RWPE1 (cell line): Measurements from ENCODE around the gene LYL1.

Experiments used
- CTCF ChIA-PET: fragments of 350-600 bp; sonication (Branson Sonifier 250); formaldehyde crosslinking; extraction: SDS; loops from one replicate; lab custom pipeline; 2021; lab: Yijun Ruan, JAX
- POLR2A ChIA-PET: fragments of 400-600 bp; formaldehyde crosslinking; extraction: SDS; loops from one replicate; lab custom pipeline; 2020; ENCODE audit warnings: antibody characterized with exemption; ENCODE audit not compliant: low non-redundant PET; lab: Yijun Ruan, JAX
- DNase-seq: peaks from one replicate; pipeline ENCODE4 v3.0.0; 2012; ENCODE audit warnings: low spot score
- H3K27ac ChIP-seq: fragments of 450-650 bp; 2 replicates; pipeline ENCODE4 v1.5.1; 2017
- TF ChIP-seq, protein P1 (sequence below): fragments of 450-650 bp; conservative IDR thresholded peaks from 2 replicates; pipeline ENCODE4 v1.5.1; 2017; ENCODE audit warnings: low read depth, mild to moderate bottlenecking

LYL1 gene

DNA sequence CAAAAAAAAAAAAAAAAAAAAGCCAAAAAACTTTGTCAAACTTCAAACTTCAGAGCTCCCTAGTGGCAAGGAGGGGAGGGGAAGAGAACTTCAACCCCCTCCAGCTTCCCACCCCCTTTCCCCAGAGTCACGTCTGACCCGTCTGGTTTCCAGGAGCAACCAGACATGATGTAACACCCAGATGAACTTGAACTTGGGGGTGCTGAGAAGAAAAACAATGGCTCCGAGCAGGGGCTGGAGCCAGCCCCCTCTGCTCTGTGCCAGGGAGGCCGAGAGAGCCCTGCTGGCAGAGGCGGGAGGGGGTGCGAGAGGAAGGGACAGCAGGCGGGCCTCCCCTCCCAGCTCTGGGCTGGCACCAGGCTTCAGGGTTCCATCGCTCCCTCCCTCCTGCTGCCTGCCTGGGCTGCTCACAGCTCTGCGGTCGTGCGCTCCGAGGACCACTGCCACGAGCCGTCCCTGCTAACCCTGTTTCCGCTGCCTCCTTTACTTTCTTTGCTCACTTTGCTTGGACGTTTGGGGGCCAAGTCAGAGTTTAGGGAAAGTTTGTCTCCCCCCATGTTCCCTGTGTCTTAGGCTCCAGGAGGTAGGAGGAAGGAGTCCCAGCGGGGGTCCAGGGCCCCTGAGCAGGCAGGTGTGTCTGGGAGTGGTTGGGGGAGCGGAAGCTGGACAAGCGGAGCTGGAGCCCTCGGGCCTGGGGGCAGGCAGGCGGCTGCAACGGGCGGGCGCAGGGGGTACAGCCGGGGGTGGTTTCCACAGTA is 11.1 kb downstream of the LYL1 start:
- TF ChIP-seq, protein P1, sequence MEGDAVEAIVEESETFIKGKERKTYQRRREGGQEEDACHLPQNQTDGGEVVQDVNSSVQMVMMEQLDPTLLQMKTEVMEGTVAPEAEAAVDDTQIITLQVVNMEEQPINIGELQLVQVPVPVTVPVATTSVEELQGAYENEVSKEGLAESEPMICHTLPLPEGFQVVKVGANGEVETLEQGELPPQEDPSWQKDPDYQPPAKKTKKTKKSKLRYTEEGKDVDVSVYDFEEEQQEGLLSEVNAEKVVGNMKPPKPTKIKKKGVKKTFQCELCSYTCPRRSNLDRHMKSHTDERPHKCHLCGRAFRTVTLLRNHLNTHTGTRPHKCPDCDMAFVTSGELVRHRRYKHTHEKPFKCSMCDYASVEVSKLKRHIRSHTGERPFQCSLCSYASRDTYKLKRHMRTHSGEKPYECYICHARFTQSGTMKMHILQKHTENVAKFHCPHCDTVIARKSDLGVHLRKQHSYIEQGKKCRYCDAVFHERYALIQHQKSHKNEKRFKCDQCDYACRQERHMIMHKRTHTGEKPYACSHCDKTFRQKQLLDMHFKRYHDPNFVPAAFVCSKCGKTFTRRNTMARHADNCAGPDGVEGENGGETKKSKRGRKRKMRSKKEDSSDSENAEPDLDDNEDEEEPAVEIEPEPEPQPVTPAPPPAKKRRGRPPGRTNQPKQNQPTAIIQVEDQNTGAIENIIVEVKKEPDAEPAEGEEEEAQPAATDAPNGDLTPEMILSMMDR, result no peak
- DNase-seq, result no peak
- peak overlapping the region; percentile 72 for H3K27ac ChIP-seq
- ChIA-PET POLR2A (no interaction called here), CTCF (interaction anchor here (0.6 to 0.7 kb wide), 3 partner anchors 26 to 479 kb away, joined by 3 read pairs; no protein-coding TSS in a partner anchor)

DNA sequence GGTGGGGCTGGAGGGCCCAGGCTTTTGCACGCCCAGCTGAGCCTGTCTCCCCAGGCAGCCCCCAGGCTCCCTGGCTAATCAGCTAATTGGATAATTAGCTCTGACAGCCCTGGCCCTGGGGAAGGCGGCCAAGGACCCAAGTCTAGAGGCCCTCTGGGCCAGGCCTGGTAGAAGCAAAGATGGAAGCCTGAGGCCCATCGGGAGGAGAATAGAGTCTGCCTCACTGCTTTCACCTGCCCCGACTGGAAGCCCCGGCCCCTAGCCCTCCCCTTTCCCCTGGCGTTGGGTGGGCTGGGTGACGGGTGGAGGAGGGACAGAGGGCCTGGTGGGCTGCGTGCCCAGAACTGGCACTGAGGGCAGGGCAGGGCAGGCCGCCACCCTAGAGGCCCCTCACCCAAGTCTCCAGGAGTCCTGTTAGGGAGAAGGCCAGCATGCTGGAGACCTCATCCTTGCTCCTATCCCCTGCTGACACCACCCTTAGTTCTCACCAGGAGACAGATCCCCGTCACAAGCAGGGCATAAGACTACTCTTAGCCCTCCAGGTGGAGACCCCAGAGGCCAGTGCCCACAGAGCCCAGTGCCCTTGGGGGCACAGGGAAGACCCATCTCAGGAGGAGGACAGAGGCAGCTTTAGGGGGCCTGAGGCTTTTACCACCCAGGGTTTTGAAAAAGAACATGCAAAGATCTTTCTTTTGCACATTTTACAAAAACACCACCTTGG is 12.0 kb downstream of the LYL1 start:
- CTCF ChIA-PET, result interaction anchor here (1.1 to 2.3 kb wide), 2 partner anchors 18 to 113 kb away, joined by 4 to 7 read pairs; no protein-coding TSS in a partner anchor
- DNase-seq, result no peak
- TF ChIP-seq, protein P1, result no peak
- peak overlapping the region; percentile 72 for H3K27ac ChIP-seq
- POLR2A ChIA-PET, result no interaction called here

DNA sequence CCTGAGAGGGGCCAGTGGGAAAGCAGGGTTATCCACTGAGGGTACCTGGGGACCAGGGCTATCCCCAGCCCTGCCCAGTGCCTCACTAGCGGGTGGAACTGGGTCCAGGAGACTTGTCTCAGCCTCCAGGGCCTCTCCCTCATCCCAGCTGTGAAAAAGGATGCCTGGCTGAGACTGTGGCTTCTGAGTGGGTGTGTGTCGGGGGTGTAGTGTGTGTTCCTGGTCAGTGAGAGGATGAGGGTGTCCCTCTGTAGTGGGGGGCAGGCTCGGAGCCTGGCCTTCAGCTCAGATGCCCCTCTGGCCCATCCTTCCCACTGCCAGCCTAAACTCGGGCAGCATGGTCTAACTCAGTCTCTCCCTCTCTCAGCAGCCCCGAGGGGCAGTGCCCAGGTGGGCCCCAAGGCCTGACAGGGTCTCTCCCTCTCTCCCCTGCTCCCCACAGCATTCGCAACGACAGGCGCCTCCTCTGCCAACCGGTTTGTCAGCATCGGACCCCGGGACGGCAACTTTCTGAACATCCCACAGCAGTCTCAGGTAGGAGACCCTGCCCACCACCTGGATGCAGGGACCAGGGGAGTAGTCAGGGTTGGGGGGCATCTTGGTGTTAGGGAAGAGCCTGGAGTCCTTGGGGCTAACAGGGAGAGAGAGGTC is 12.7 kb downstream of the LYL1 start:
- DNase-seq, result no peak
- TF ChIP-seq, protein P1, result no peak
- POLR2A ChIA-PET, result interaction anchor here (0.6 kb wide), 1 partner anchor 18 kb away, joined by 6 read pairs; no protein-coding TSS in a partner anchor
- H3K27ac ChIP-seq, result peak overlapping the region; percentile 72
- CTCF ChIA-PET, result interaction anchor here (1.1 to 2.3 kb wide), 2 partner anchors 17 to 112 kb away, joined by 4 to 7 read pairs; no protein-coding TSS in a partner anchor

DNA sequence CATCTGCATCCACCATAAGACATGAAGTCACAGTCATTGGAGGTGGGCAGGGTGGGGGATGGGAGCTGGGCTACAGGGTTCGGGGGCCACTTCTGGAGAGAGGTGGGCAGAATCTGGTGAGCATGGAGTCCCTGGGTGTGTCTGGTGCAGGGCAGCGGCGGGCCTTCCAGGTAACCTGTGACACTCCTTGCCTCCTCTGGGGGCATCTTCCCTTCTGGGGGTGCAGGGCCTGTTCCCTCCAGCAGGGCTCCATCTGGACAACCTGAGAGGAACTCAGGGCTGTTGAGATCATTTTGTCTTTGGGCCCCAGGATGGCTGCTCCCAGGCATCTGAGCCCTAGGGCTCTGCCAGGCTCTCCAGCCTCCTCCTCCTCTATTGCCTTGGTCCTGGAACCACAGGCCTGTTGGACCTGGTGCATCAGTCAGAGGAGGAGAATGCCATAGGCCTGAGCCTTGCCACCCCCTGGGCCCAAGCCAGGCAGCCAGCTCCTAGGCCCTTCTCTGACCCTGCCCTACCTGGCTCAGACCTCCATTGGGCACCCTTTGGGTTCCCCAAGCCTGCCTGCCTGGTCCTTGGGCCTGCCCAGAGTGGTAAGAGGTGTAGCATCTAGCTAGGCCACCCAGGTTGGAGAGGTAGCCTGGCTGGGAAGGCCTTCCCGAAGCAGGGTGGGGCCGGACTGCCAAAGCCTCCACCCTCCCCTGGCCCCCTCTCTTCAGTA is 13.4 kb downstream of the LYL1 start:
- ChIA-PET POLR2A (interaction anchor here (0.6 kb wide), 1 partner anchor 18 kb away, joined by 6 read pairs; no protein-coding TSS in a partner anchor), CTCF (interaction anchor here (1.1 to 2.3 kb wide), 2 partner anchors 16 to 111 kb away, joined by 4 to 7 read pairs; no protein-coding TSS in a partner anchor)
- TF ChIP-seq, protein P1, result no peak
- H3K27ac ChIP-seq, result peak overlapping the region; percentile 72
- DNase-seq, result peak; percentile 51

DNA sequence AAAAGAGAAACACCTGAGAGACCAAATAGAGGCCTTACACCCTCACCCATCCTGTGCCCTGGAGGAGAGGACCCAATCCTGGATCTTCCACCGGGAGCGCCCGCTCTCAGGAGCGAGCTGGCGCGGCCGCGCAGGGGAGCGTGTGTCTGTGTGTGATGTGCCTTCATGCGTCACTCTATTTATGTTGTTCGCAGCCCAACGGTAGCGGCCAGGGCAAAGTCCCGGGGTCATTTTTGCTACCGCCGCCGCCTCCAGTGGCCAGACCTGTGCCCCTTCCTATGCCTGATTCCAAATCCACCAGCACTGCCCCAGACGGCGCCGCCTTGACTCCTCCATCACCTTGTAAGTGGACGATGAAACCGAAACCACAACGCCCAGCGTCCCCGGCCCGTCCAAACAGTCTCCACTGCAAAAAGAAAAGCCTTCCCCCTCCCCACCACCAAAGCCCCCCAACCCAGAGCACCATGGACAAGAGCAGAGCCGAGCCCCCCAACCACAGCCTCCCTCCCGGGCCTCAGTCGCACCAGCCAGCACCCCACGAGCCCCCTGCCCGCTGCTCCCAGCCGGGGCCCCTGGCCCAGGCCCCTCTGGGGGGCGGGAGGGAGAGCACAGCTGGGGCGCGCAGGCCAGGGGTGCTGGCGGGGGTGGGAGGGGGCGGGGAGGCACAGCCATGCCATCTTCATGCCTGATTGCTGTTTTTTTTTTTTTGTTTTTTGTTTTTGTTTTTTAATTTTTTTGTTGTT is 14.7 kb downstream of the LYL1 start:
- ChIA-PET POLR2A (no interaction called here), CTCF (interaction anchor here (0.6 to 2.3 kb wide), 3 partner anchors 8 to 110 kb away, joined by 4 to 7 read pairs (median 6); no protein-coding TSS in a partner anchor)
- DNase-seq, result no peak
- TF ChIP-seq, protein P1, result no peak
- no peak overlapping the region for H3K27ac ChIP-seq
